H9 (cell line): ENCODE measurements around the gene SERF2. TPM values are rescaled to one million over a fixed set of nuclear protein-coding genes. Genes with fewer than 3 reads are reported as not detected.
"Not testable (repeated sequence)": the region's sequence is repeated elsewhere in the genome, so short reads cannot be mapped to it uniquely, and the experiment has no call there.

Experiments used
- DNase-seq: peaks from one replicate; pipeline ENCODE4 v3.0.0-alpha.2; 2017
- H2AFZ ChIP-seq: one replicate; pipeline ENCODE4 v1.6.1; 2013; ENCODE audit warnings: mild to moderate bottlenecking, low read length, control low read depth, moderate library complexity
- H2AK5ac ChIP-seq: 2 replicates; pipeline ENCODE4 v1.6.1; 2013; ENCODE audit warnings: low read length, control low read depth, mixed read lengths; ENCODE audit not compliant: insufficient read length
- H2BK120ac ChIP-seq: one replicate; pipeline ENCODE4 v1.6.1; 2013; ENCODE audit warnings: low read depth, mild to moderate bottlenecking, low read length, control low read depth, inconsistent platforms; ENCODE audit not compliant: poor library complexity, severe bottlenecking
- H2BK12ac ChIP-seq: 2 replicates; pipeline ENCODE4 v1.6.1; 2013; ENCODE audit warnings: low read length, control low read depth, mixed read lengths, low read depth; ENCODE audit not compliant: insufficient read length
- H2BK15ac ChIP-seq: 2 replicates; pipeline ENCODE4 v1.6.1; 2013; ENCODE audit warnings: low read depth, low read length, control low read depth
- H2BK20ac ChIP-seq: one replicate; pipeline ENCODE4 v1.6.1; 2013; ENCODE audit warnings: low read depth, mild to moderate bottlenecking, low read length, control low read depth, inconsistent platforms; ENCODE audit not compliant: poor library complexity, severe bottlenecking
- H2BK5ac ChIP-seq: 2 replicates; pipeline ENCODE4 v1.6.1; 2013; ENCODE audit warnings: low read length, control low read depth, mixed read lengths; ENCODE audit not compliant: insufficient read length
- H3K14ac ChIP-seq: 2 replicates; pipeline ENCODE4 v1.6.1; 2013; ENCODE audit warnings: low read length, control low read depth; ENCODE audit not compliant: insufficient read depth
- H3K18ac ChIP-seq: 2 replicates; pipeline ENCODE4 v1.6.1; 2013; ENCODE audit warnings: low read depth, mild to moderate bottlenecking, mixed read lengths, low read length, control low read depth; ENCODE audit not compliant: insufficient read length
- H3K23ac ChIP-seq: 2 replicates; pipeline ENCODE4 v1.6.1; 2013; ENCODE audit warnings: low read length, control low read depth, mixed read lengths, low read depth; ENCODE audit not compliant: insufficient read length
- H3K23me2 ChIP-seq: 2 replicates; pipeline ENCODE4 v1.6.1; 2013; ENCODE audit warnings: low read depth, mild to moderate bottlenecking, mixed read lengths, low read length, control low read depth; ENCODE audit not compliant: insufficient read length, poor library complexity, severe bottlenecking
- H3K27ac ChIP-seq: 2 replicates; pipeline ENCODE4 v1.5.1; 2013; ENCODE audit warnings: low read length, control low read depth, mixed read lengths, low read depth; ENCODE audit not compliant: insufficient read length
- H3K27me3 ChIP-seq: 2 replicates; pipeline ENCODE4 v1.6.1; 2013; ENCODE audit warnings: low read length, control low read depth, inconsistent platforms; ENCODE audit not compliant: insufficient read depth
- H3K4ac ChIP-seq: 2 replicates; pipeline ENCODE4 v1.6.1; 2013; ENCODE audit warnings: low read depth, mild to moderate bottlenecking, control low read depth, inconsistent platforms, low read length, moderate library complexity
- H3K4me1 ChIP-seq: 2 replicates; pipeline ENCODE4 v1.6.1; 2013; ENCODE audit warnings: low read length, control low read depth, inconsistent platforms; ENCODE audit not compliant: insufficient read depth
- H3K4me2 ChIP-seq: 2 replicates; pipeline ENCODE4 v1.6.1; 2013; ENCODE audit warnings: low read length, control low read depth, mixed read lengths; ENCODE audit not compliant: insufficient read length, insufficient read depth
- H3K56ac ChIP-seq: 2 replicates; pipeline ENCODE4 v1.6.1; 2013; ENCODE audit warnings: low read depth, mild to moderate bottlenecking, mixed read lengths, low read length, control low read depth; ENCODE audit not compliant: insufficient read length
- H3K79me1 ChIP-seq: 2 replicates; pipeline ENCODE4 v1.6.1; 2013; ENCODE audit warnings: low read depth, mild to moderate bottlenecking, moderate library complexity, low read length, control low read depth, inconsistent platforms; ENCODE audit not compliant: insufficient read depth, poor library complexity, severe bottlenecking
- H3K79me2 ChIP-seq: 2 replicates; pipeline ENCODE4 v1.6.1; 2013; ENCODE audit warnings: low read length, control low read depth, inconsistent platforms; ENCODE audit not compliant: insufficient read depth
- H3K9ac ChIP-seq: 2 replicates; pipeline ENCODE4 v1.6.1; 2013; ENCODE audit warnings: low read length, control low read depth, mixed read lengths; ENCODE audit not compliant: insufficient read length; ENCODE audit errors: extremely low read depth
- H3K9me3 ChIP-seq: one replicate; pipeline ENCODE4 v1.6.1; 2013; ENCODE audit warnings: low read depth, low read length, inconsistent platforms; ENCODE audit not compliant: control insufficient read depth
- H3T11ph ChIP-seq: one replicate; pipeline ENCODE4 v1.6.1; 2013; ENCODE audit warnings: mild to moderate bottlenecking, low read length, control low read depth, inconsistent platforms
- H4K20me1 ChIP-seq: one replicate; pipeline ENCODE4 v1.6.1; 2013; ENCODE audit not compliant: control insufficient read depth, insufficient read length, insufficient read depth
- H4K5ac ChIP-seq: 2 replicates; pipeline ENCODE4 v1.6.1; 2013; ENCODE audit warnings: low read depth, mild to moderate bottlenecking, mixed read lengths, low read length, control low read depth; ENCODE audit not compliant: insufficient read length
- H4K8ac ChIP-seq: replicated peaks from 2 replicates; pipeline ENCODE4 v1.6.1; 2013; ENCODE audit warnings: low read length, control low read depth, mixed read lengths, low read depth; ENCODE audit not compliant: insufficient read length
- H4K91ac ChIP-seq: 2 replicates; pipeline ENCODE4 v1.6.1; 2013; ENCODE audit warnings: low read depth, mild to moderate bottlenecking, moderate library complexity, mixed read lengths, low read length, control low read depth; ENCODE audit not compliant: insufficient read length
- H3K27ac Mint-ChIP-seq, 3 experiments: 2 replicates in 2 of 3; 3 replicates in 1 of 3; pipeline ENCODE4 v1.8.0; 2020 to 2021; ENCODE audit warnings: mixed read lengths in 3 of 3, mild to moderate bottlenecking in 1 of 3, moderate library complexity in 1 of 3
- H3K27me3 Mint-ChIP-seq: 2 replicates; pipeline ENCODE4 v1.8.0; 2021; ENCODE audit warnings: low read depth, mild to moderate bottlenecking, moderate library complexity, mixed read lengths
- H3K36me3 Mint-ChIP-seq, 3 experiments: 2 replicates in 2 of 3; 3 replicates in 1 of 3; pipeline ENCODE4 v1.8.0; 2020 to 2021; ENCODE audit warnings: low read depth in 3 of 3, mixed read lengths in 3 of 3; ENCODE audit not compliant: insufficient read depth in 1 of 3
- H3K4me1 Mint-ChIP-seq, 2 experiments: 2 replicates each; pipeline ENCODE4 v1.8.0; 2020; ENCODE audit warnings: mixed read lengths in 2 of 2
- H3K4me3 Mint-ChIP-seq, 2 experiments: 2 replicates in 1 of 2; 3 replicates in 1 of 2; pipeline ENCODE4 v1.8.0; 2020 to 2021; ENCODE audit warnings: mild to moderate bottlenecking in 2 of 2, mixed read lengths in 2 of 2, moderate library complexity in 1 of 2
- H3K9me3 Mint-ChIP-seq, 2 experiments: 2 replicates in 1 of 2; 3 replicates in 1 of 2; pipeline ENCODE4 v1.8.0; 2020; ENCODE audit warnings: mild to moderate bottlenecking in 2 of 2, mixed read lengths in 2 of 2, moderate library complexity in 1 of 2
- WGBS: extraction: QIAGEN DNeasy Blood & Tissue Kit; methylation state at CpG from one replicate; pipeline ENCODE4 v1.1.7; 2013; ENCODE audit warnings: missing lambda C conversion rate, low lambda C conversion rate, mixed read lengths; ENCODE audit not compliant: insufficient read length; ENCODE audit errors: extremely low coverage; 5-methylcytosine and 5-hydroxymethylcytosine counted together
- total RNA-seq: library from RNA; stranded (reverse); gene quantifications from 2 replicates; pipeline ENCODE4 v1.2.1, GENCODE V29; 2021
- TF ChIP-seq, protein P1 (sequence below): fragments of 200-600 bp; sonication (generic); conservative IDR thresholded peaks from 3 replicates; pipeline ENCODE4 v1.8.0; 2021; ENCODE audit warnings: antibody characterized with exemption, mild to moderate bottlenecking

Gene SERF2
- total RNA-seq, 1 experiment from 2014 or later, result 819 TPM

DNA sequence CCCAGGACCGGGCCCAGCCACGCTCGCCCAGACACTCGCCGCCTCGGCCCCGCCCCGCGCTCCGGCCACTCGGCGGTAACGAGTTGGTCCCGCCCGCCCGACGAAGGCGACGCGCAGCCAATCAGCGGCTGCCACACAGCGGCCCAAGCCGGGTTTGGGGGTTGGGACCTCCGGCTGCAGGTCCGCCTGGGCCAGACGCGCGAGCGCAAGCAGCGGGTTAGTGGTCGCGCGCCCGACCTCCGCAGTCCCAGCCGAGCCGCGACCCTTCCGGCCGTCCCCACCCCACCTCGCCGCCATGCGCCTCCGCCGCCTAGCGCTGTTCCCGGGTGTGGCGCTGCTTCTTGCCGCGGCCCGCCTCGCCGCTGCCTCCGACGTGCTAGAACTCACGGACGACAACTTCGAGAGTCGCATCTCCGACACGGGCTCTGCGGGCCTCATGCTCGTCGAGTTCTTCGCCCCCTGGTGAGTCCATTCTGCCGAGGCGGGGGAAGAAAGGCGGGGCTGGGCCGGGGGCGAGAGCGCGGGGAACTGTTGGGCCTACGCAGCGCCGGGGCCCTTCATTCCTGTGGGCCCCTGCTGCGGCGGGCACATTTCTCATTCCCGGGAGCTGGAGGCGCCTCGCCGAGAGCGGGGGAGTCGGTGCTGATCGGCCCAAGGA lies 45.7 kb upstream of the SERF2 start, which contains the start of gene PDIA3:
TSS of gene PDIA3 (plus strand) at position 194 of the 658 bp plus-strand sequence. CDS start at position 296, 102 bp downstream.
- no CpG with 5 or more reads among the region's 84 CpGs for WGBS
- TF ChIP-seq, protein P1, sequence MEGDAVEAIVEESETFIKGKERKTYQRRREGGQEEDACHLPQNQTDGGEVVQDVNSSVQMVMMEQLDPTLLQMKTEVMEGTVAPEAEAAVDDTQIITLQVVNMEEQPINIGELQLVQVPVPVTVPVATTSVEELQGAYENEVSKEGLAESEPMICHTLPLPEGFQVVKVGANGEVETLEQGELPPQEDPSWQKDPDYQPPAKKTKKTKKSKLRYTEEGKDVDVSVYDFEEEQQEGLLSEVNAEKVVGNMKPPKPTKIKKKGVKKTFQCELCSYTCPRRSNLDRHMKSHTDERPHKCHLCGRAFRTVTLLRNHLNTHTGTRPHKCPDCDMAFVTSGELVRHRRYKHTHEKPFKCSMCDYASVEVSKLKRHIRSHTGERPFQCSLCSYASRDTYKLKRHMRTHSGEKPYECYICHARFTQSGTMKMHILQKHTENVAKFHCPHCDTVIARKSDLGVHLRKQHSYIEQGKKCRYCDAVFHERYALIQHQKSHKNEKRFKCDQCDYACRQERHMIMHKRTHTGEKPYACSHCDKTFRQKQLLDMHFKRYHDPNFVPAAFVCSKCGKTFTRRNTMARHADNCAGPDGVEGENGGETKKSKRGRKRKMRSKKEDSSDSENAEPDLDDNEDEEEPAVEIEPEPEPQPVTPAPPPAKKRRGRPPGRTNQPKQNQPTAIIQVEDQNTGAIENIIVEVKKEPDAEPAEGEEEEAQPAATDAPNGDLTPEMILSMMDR, result 0 out of 3 replicates have a peak, but pooled peaks have one; percentile 24
- H3K23ac ChIP-seq, result not testable (repeated sequence)

GRCh38 chr15:43746903-43747309 lies 45.2 kb upstream of the SERF2 start:
- H3T11ph ChIP-seq, H2BK20ac ChIP-seq, H3K23ac ChIP-seq, H2BK15ac ChIP-seq, H2AFZ ChIP-seq, H3K79me1 ChIP-seq, H4K20me1 ChIP-seq, H2AK5ac ChIP-seq, H3K4me1 ChIP-seq, H3K56ac ChIP-seq, H2BK12ac ChIP-seq, H3K9me3 ChIP-seq, H2BK120ac ChIP-seq, H3K9me3 Mint-ChIP-seq, H3K4ac ChIP-seq, H4K5ac ChIP-seq, H4K91ac ChIP-seq, H4K8ac ChIP-seq, H2BK5ac ChIP-seq, DNase-seq, H3K27ac ChIP-seq, H3K27me3 Mint-ChIP-seq, H3K23me2 ChIP-seq, H3K27me3 ChIP-seq: not testable (repeated sequence)
- Mint-ChIP-seq H3K27ac (peak overlapping the region; percentile 99), H3K36me3 (peaks cover 14 to 30% (median 18%) of the 10 kb centered on the region in 3 experiments), H3K4me1 (peaks cover 24 to 29% of the 10 kb centered on the region in 2 experiments), H3K4me3 (peak overlapping the region; percentile 92 to 93)
- Histone ChIP-seq H3K9ac (peak overlapping the region; percentile 89), H3K14ac (peak overlapping the region; percentile 92), H3K79me2 (peaks cover 29% of the 10 kb centered on the region; the same call in 1 of the 2 replicates), H3K4me2 (peak overlapping the region; percentile 96), H3K18ac (peak overlapping the region; percentile 92)
- WGBS, result no CpG with 5 or more reads among the region's 12 CpGs

More for the DNA sequence above, 45.7 kb upstream of the SERF2 start, which contains the start of gene PDIA3:
- not testable (repeated sequence) for H4K8ac ChIP-seq, H3K27me3 ChIP-seq, H3K56ac ChIP-seq, H3K79me1 ChIP-seq, H2BK15ac ChIP-seq, H2BK12ac ChIP-seq, H2AFZ ChIP-seq, H2BK20ac ChIP-seq, H2AK5ac ChIP-seq, H2BK5ac ChIP-seq, H3K9me3 ChIP-seq, H4K20me1 ChIP-seq, H3K23me2 ChIP-seq, H3K27me3 Mint-ChIP-seq, H3K4me1 ChIP-seq, H3K4ac ChIP-seq, H3T11ph ChIP-seq, H3K9me3 Mint-ChIP-seq
- peak within 1 kb of the TSS; percentile 94 for H3K14ac ChIP-seq
- peak within 1 kb of the TSS; percentile 75 for H4K5ac ChIP-seq
- Mint-ChIP-seq H3K36me3 (peaks cover 14 to 24% (median 16%) of the 10 kb centered on the region in 3 experiments), H3K4me1 (peaks cover 24 to 29% of the 10 kb centered on the region in 2 experiments), H3K27ac (peak within 1 kb of the TSS; percentile 99), H3K4me3 (peak within 1 kb of the TSS; percentile 92 to 93)
- H2BK120ac ChIP-seq, result peak within 1 kb of the TSS; percentile 69
- H3K4me2 ChIP-seq, result peak within 1 kb of the TSS; percentile 96
- peaks cover 24% of the 10 kb centered on the region; the same call in 1 of the 2 replicates for H3K79me2 ChIP-seq
- H3K27ac ChIP-seq, result peak within 1 kb of the TSS; percentile 47
- H3K9ac ChIP-seq, result peak within 1 kb of the TSS; percentile 89
- peak; percentile 97 for DNase-seq
- H3K18ac ChIP-seq, result peak within 1 kb of the TSS; percentile 92
- peak within 1 kb of the TSS; percentile 93 for H4K91ac ChIP-seq
